ENCODE data around the gene ARHGAP26.

ARHGAP26 gene

GRCh38 chr5:143138839-143139238 lies 368.7 kb downstream of the ARHGAP26 start:
- Histone ChIP-seq H3K4me3 (no peak overlapping the region), H3K36me3 (peaks cover 0 to 23% (median 3%) of the 10 kb centered on the region in 3 donors), H3K27ac (no peak overlapping the region), H3K9me3 (no peaks in the 10 kb centered on the region), H3K27me3 (no peaks in the 10 kb centered on the region), H3K4me1 (peaks cover 0 to 40% (median 22%) of the 10 kb centered on the region in 4 donors)
- no peak for DNase-seq
- TF ChIP-seq CTCF (IDR thresholded peaks at IDR 0.05) = no peak
- intact Hi-C loops (cut with DNase I; ENCODE audit: low total_unique reads) = no loop called here

GRCh38 chr5:143139585-143139984 lies 369.4 kb downstream of the ARHGAP26 start:
- H3K27me3 ChIP-seq = no peaks in the 10 kb centered on the region
- H3K4me3 ChIP-seq = no peak overlapping the region
- H3K27ac ChIP-seq = no peak overlapping the region
- H3K4me1 ChIP-seq = peaks cover 0 to 48% (median 27%) of the 10 kb centered on the region in 4 donors
- no peak for TF ChIP-seq CTCF (IDR thresholded peaks at IDR 0.05)
- peaks cover 0 to 16% (median 0%) of the 10 kb centered on the region in 3 donors for H3K36me3 ChIP-seq
- no peak for DNase-seq
- no peaks in the 10 kb centered on the region for H3K9me3 ChIP-seq
- intact Hi-C loops (cut with DNase I; ENCODE audit: low total_unique reads) = no loop called here

DNA sequence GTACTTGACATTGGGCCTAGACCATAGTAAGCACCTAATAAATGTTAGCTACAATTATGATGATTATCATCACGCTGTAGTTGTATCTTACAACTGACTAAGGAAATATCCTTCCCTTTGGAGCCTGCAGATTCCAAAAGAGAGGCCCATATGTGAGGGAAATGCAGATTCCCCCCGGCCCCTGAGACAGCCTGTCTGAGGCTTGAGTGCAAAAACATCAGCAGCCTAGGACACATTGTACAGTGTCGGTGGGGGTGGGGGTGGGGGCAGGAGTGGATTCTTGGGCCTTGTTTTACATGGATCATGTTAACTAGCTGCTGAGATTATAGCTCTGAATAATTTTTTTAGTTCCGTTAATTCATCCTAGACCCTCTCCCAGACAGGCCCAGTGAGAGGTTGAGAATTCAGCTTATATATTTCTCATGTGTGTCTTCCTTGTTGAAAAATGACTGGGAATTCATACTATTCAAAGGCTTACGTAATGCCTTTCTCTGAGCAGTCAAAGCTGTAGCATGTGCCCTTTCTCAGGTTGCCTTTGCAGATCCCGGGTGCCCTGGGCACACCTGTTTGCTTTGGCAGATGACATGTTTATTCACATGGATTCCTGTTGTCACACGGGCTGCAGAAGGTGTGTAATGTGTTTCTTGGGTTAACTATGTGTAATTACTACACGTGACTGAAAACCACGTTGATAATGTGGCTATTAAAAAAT lies 370.5 kb downstream of the ARHGAP26 start:
- no peak overlapping the region for H3K4me3 ChIP-seq
- DNase-seq = no peak
- intact Hi-C loops (cut with DNase I; ENCODE audit: low total_unique reads) = no loop called here
- TF ChIP-seq CTCF (IDR thresholded peaks at IDR 0.05) = no peak
- H3K27me3 ChIP-seq = no peaks in the 10 kb centered on the region
- no peaks in the 10 kb centered on the region for H3K9me3 ChIP-seq
- peaks cover 0 to 9% (median 0%) of the 10 kb centered on the region in 3 donors for H3K36me3 ChIP-seq
- H3K27ac ChIP-seq = no peak overlapping the region
- H3K4me1 ChIP-seq = peaks cover 0 to 58% (median 32%) of the 10 kb centered on the region in 4 donors

GRCh38 chr5:143141652-143142051 lies 371.5 kb downstream of the ARHGAP26 start:
- no peaks in the 10 kb centered on the region for H3K9me3 ChIP-seq
- DNase-seq = peak in 1 of 2 donors; percentile 39
- H3K4me1 ChIP-seq = peaks cover 0 to 68% (median 42%) of the 10 kb centered on the region in 4 donors
- H3K36me3 ChIP-seq = peaks cover 0 to 9% (median 0%) of the 10 kb centered on the region in 3 donors
- TF ChIP-seq CTCF (IDR thresholded peaks at IDR 0.05) = no peak
- H3K4me3 ChIP-seq = no peak overlapping the region
- no peaks in the 10 kb centered on the region for H3K27me3 ChIP-seq
- no peak overlapping the region for H3K27ac ChIP-seq
- intact Hi-C loops (cut with DNase I; ENCODE audit: low total_unique reads) = no loop called here

- Histone ChIP-seq H3K4me3 (no peak overlapping the region), H3K36me3 (peaks cover 0 to 1% (median 0%) of the 10 kb centered on the region in 3 donors), H3K27me3 (no peaks in the 10 kb centered on the region), H3K9me3 (no peaks in the 10 kb centered on the region), H3K4me1 (peaks cover 0 to 80% (median 53%) of the 10 kb centered on the region in 4 donors), H3K27ac (peak overlapping the region; percentile 75 to 81)
- intact Hi-C loops (cut with DNase I; ENCODE audit: low total_unique reads) = no loop called here
- DNase-seq = peak; percentile 79 to 85
- no peak for TF ChIP-seq CTCF (IDR thresholded peaks at IDR 0.05)
Observed at GRCh38 chr5:143142596-143143435, 372.6 kb downstream of the ARHGAP26 start.
